ENCODE measurements around the gene RAB32. TPM values are rescaled to one million over a fixed set of nuclear protein-coding genes. Genes with fewer than 3 reads are reported as not detected.
A peak's percentile ranks its signal among the peaks of the same experiment; 100 is the strongest.

The RAB32 gene
- total RNA-seq, 3 donors from 2014 or later (not counting 1 experiment from before 2014, with no cell fraction given), result 1.5 to 12.0 (median 4.7) TPM

- Mint-ChIP-seq H3K36me3 (no peaks in the 10 kb centered on the region), H3K27ac (no peak overlapping the region), H3K27me3 (ENCODE audit: low read depth in 2 of 2) (peaks cover 0 to 2% of the 10 kb centered on the region in 2 donors), H3K4me1 (peaks cover 0 to 4% of the 10 kb centered on the region in 2 donors), H3K4me3 (no peak overlapping the region), H3K9me3 (peaks cover 2 to 5% of the 10 kb centered on the region in 2 donors)
- ATAC-seq (peak in 1 of 3 donors; percentile 55), DNase-seq (no peak)
- no peaks in the 10 kb centered on the region for H3K27me3 ChIP-seq (ENCODE audit: control insufficient read depth, insufficient read depth, low read length)
- no peak overlapping the region for H3K4me3 ChIP-seq (ENCODE audit: low read length)
- 48% methylated on average over 2 of the region's 2 CpGs for WGBS (ENCODE audit: insufficient coverage)
- intact Hi-C loops (cut with micrococcal nuclease), result no loop called here
- no peaks in the 10 kb centered on the region for H3K36me3 ChIP-seq (ENCODE audit: control insufficient read depth, insufficient read depth, low read length)
- H3K9me3 ChIP-seq (ENCODE audit: control insufficient read depth, insufficient read depth, low read length), result no peaks in the 10 kb centered on the region
- peaks cover 2% of the 10 kb centered on the region for H3K4me1 ChIP-seq (ENCODE audit: control insufficient read depth, insufficient read depth, low read length)
- TF ChIP-seq, protein P1, sequence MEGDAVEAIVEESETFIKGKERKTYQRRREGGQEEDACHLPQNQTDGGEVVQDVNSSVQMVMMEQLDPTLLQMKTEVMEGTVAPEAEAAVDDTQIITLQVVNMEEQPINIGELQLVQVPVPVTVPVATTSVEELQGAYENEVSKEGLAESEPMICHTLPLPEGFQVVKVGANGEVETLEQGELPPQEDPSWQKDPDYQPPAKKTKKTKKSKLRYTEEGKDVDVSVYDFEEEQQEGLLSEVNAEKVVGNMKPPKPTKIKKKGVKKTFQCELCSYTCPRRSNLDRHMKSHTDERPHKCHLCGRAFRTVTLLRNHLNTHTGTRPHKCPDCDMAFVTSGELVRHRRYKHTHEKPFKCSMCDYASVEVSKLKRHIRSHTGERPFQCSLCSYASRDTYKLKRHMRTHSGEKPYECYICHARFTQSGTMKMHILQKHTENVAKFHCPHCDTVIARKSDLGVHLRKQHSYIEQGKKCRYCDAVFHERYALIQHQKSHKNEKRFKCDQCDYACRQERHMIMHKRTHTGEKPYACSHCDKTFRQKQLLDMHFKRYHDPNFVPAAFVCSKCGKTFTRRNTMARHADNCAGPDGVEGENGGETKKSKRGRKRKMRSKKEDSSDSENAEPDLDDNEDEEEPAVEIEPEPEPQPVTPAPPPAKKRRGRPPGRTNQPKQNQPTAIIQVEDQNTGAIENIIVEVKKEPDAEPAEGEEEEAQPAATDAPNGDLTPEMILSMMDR (IDR thresholded peaks at IDR 0.05), result no peak
- H3K27ac ChIP-seq (ENCODE audit: low read length), result no peak overlapping the region
Measured at GRCh38 chr6:146593986-146594385, 50.4 kb downstream of the RAB32 start.

DNA sequence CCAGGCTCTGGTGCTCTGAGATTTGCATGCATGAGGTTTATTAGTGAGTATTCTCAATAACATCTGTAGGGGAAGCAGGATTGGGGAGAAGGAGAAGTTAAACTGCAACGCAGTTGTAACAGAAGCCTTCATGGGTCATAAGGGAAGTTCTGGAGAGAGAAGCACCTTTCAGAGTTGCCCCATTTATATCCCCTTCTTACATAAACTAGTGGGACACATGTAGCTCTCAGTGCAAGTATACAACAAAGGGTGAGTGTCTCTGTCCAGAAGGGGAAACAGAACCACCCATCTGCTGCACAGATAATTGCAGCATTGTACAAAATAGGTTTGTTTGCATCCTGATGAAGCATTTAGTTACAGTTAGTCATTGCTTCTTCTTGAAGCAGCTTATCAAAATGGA, 50.9 kb downstream of the RAB32 start:
- H3K4me3 ChIP-seq (ENCODE audit: low read length), result no peak overlapping the region
- Mint-ChIP-seq H3K27me3 (ENCODE audit: low read depth in 2 of 2) (peaks cover 0 to 5% of the 10 kb centered on the region in 2 donors), H3K9me3 (peaks cover 2 to 8% of the 10 kb centered on the region in 2 donors), H3K4me1 (peaks cover 0 to 9% of the 10 kb centered on the region in 2 donors), H3K27ac (no peak overlapping the region), H3K36me3 (no peaks in the 10 kb centered on the region), H3K4me3 (no peak overlapping the region)
- no peaks in the 10 kb centered on the region for H3K36me3 ChIP-seq (ENCODE audit: control insufficient read depth, insufficient read depth, low read length)
- ATAC-seq, result no peak
- H3K9me3 ChIP-seq (ENCODE audit: control insufficient read depth, insufficient read depth, low read length), result no peaks in the 10 kb centered on the region
- intact Hi-C loops (cut with micrococcal nuclease), result no loop called here
- TF ChIP-seq, protein P1 (IDR thresholded peaks at IDR 0.05), result no peak
- no CpG with 5 or more reads among the region's 1 CpG for WGBS (ENCODE audit: insufficient coverage)
- H3K4me1 ChIP-seq (ENCODE audit: control insufficient read depth, insufficient read depth, low read length), result peaks cover 4% of the 10 kb centered on the region
- no peak overlapping the region for H3K27ac ChIP-seq (ENCODE audit: low read length)
- DNase-seq, result no peak
- no peaks in the 10 kb centered on the region for H3K27me3 ChIP-seq (ENCODE audit: control insufficient read depth, insufficient read depth, low read length)

GRCh38 chr6:146595972-146596731, 52.5 kb downstream of the RAB32 start:
- H3K27ac ChIP-seq (ENCODE audit: low read length), result no peak overlapping the region
- Mint-ChIP-seq H3K4me3 (no peak overlapping the region), H3K27ac (no peak overlapping the region), H3K27me3 (ENCODE audit: low read depth in 2 of 2) (peaks cover 0 to 5% of the 10 kb centered on the region in 2 donors), H3K9me3 (peaks cover 2 to 8% of the 10 kb centered on the region in 2 donors), H3K36me3 (no peaks in the 10 kb centered on the region), H3K4me1 (peaks cover 0 to 9% of the 10 kb centered on the region in 2 donors)
- no peaks in the 10 kb centered on the region for H3K9me3 ChIP-seq (ENCODE audit: control insufficient read depth, insufficient read depth, low read length)
- ATAC-seq, result no peak
- no peak overlapping the region for H3K4me3 ChIP-seq (ENCODE audit: low read length)
- no peaks in the 10 kb centered on the region for H3K27me3 ChIP-seq (ENCODE audit: control insufficient read depth, insufficient read depth, low read length)
- peak in 1 of 2 donors; percentile 4 for DNase-seq
- TF ChIP-seq, protein P1 (IDR thresholded peaks at IDR 0.05), result no peak
- 22% methylated on average over 1 of the region's 2 CpGs for WGBS (ENCODE audit: insufficient coverage)
- no peaks in the 10 kb centered on the region for H3K36me3 ChIP-seq (ENCODE audit: control insufficient read depth, insufficient read depth, low read length)
- intact Hi-C loops (cut with micrococcal nuclease), result no loop called here
- peaks cover 4% of the 10 kb centered on the region for H3K4me1 ChIP-seq (ENCODE audit: control insufficient read depth, insufficient read depth, low read length)

All from natural killer cell (primary cell).